GM18909 (cell line): Measurements from ENCODE around the gene ZNF300.
"Not testable (repeated sequence)": the region's sequence is repeated elsewhere in the genome, so short reads cannot be mapped to it uniquely, and the experiment has no call there.

Experiments used
- ATAC-seq: cut with Tn5 transposase; IDR thresholded peaks from one replicate; pipeline ENCODE4 v1.9.1; 2021; ENCODE audit warnings: mild to moderate bottlenecking; ENCODE audit not compliant: unreplicated experiment, poor library complexity

Gene ZNF300

GRCh38 chr5:150904479-150905311, at the start of gene ZNF300:
Gene ZNF300 (minus strand): TSS chr5:150904980. CDS start chr5:150903155, 1,825 bp downstream.
- no peak for ATAC-seq

- no peak for ATAC-seq
Observed at GRCh38 chr5:150948539-150948938, 43.8 kb upstream of the ZNF300 start.

- ATAC-seq = no peak
Observed at GRCh38 chr5:150946351-150946905, 41.6 kb upstream of the ZNF300 start.

GRCh38 chr5:150945947-150946346, 41.2 kb upstream of the ZNF300 start:
- no peak for ATAC-seq

GRCh38 chr5:150945486-150945885, 40.7 kb upstream of the ZNF300 start:
- no peak for ATAC-seq

GRCh38 chr5:150931368-150931965, 26.7 kb upstream of the ZNF300 start:
- no peak for ATAC-seq

GRCh38 chr5:150918613-150919012, 13.8 kb upstream of the ZNF300 start:
- no peak for ATAC-seq

- ATAC-seq = no peak
Observed at GRCh38 chr5:150912312-150912814, 7.6 kb upstream of the ZNF300 start.

GRCh38 chr5:150905312-150905683, 518 bp upstream of the ZNF300 start:
- ATAC-seq = no peak

GRCh38 chr5:150901446-150901845, 3.3 kb downstream of the ZNF300 start:
- no peak for ATAC-seq

- no peak for ATAC-seq
Observed at GRCh38 chr5:150895431-150896428, 9.1 kb downstream of the ZNF300 start.

GRCh38 chr5:150879358-150879757, 25.4 kb downstream of the ZNF300 start:
- no peak for ATAC-seq

- ATAC-seq = no peak
Observed at GRCh38 chr5:150862070-150862469, 42.7 kb downstream of the ZNF300 start.

GRCh38 chr5:150860246-150860821, 44.4 kb downstream of the ZNF300 start:
- ATAC-seq = no peak

- not testable (repeated sequence) for ATAC-seq
Observed at GRCh38 chr5:150856700-150857099, 48.1 kb downstream of the ZNF300 start.

- no peak for ATAC-seq
Observed at GRCh38 chr5:150853561-150853960, 51.2 kb downstream of the ZNF300 start.

- ATAC-seq = no peak
Observed at GRCh38 chr5:150851039-150851438, 53.7 kb downstream of the ZNF300 start.

- no peak for ATAC-seq
Observed at GRCh38 chr5:150848271-150848670, 56.5 kb downstream of the ZNF300 start.

GRCh38 chr5:150847334-150847695, 57.5 kb downstream of the ZNF300 start:
- no peak for ATAC-seq
